Ishikawa (cell line): ENCODE results near the gene MYL12A.

Experiments
- CEBPB ChIP-seq: IDR thresholded peaks from 2 replicates; pipeline ENCODE4 v1.6.1; 2012
- CREB1 ChIP-seq: IDR thresholded peaks from 2 replicates; pipeline ENCODE4 v1.6.1; 2012; ENCODE audit warnings: low read depth
- EGR1 ChIP-seq: IDR thresholded peaks from 2 replicates; pipeline ENCODE4 v1.6.1; 2012
- EP300 ChIP-seq: IDR thresholded peaks from 2 replicates; pipeline ENCODE4 v1.6.1; 2012; ENCODE audit warnings: borderline replicate concordance
- FOXM1 ChIP-seq: IDR thresholded peaks from 2 replicates; pipeline ENCODE4 v1.6.1; 2012; ENCODE audit warnings: low read depth, borderline replicate concordance
- MAX ChIP-seq: IDR thresholded peaks from 2 replicates; pipeline ENCODE4 v1.6.1; 2012
- NFIC ChIP-seq: IDR thresholded peaks from 2 replicates; pipeline ENCODE4 v1.6.1; 2012
- RAD21 ChIP-seq: IDR thresholded peaks from 2 replicates; pipeline ENCODE4 v1.6.1; 2012; ENCODE audit warnings: low read depth
- REST ChIP-seq: IDR thresholded peaks from 2 replicates; pipeline ENCODE4 v1.6.1; 2012; ENCODE audit warnings: low read depth, mild to moderate bottlenecking
- TAF1 ChIP-seq: IDR thresholded peaks from 2 replicates; pipeline ENCODE4 v1.6.1; 2012; ENCODE audit warnings: low read depth, mild to moderate bottlenecking
- TCF12 ChIP-seq: IDR thresholded peaks from 2 replicates; pipeline ENCODE4 v1.6.1; 2012; ENCODE audit warnings: low read depth
- TEAD4 ChIP-seq: IDR thresholded peaks from 2 replicates; pipeline ENCODE4 v1.6.1; 2012
- USF1 ChIP-seq: IDR thresholded peaks from 2 replicates; pipeline ENCODE4 v1.6.1; 2012
- YY1 ChIP-seq: IDR thresholded peaks from 2 replicates; pipeline ENCODE4 v1.6.1; 2012; ENCODE audit warnings: low read depth
- ZBTB7A ChIP-seq: IDR thresholded peaks from 2 replicates; pipeline ENCODE4 v1.6.1; 2012; ENCODE audit warnings: low read depth

MYL12A gene

GRCh38 chr18:3279201-3280185 lies 31.9 kb downstream of the MYL12A start:
- TF ChIP-seq NFIC (no peak), USF1 (no peak), ZBTB7A (no peak), TEAD4 (no peak), TAF1 (no peak), YY1 (no peak), EGR1 (no peak), RAD21 (no peak), REST (no peak), CEBPB (no peak)

- no peak for TF ChIP-seq USF1
- no peak for TF ChIP-seq TCF12
- no peak for TF ChIP-seq CREB1
- TF ChIP-seq RAD21: peak; percentile 82
These were observed 34.1 kb downstream of the MYL12A start for GRCh38 chr18:3281456-3282400.

- no peak for TF ChIP-seq CEBPB
- no peak for TF ChIP-seq TEAD4
- TF ChIP-seq MAX: no peak
- TF ChIP-seq REST: no peak
- no peak for TF ChIP-seq ZBTB7A
- no peak for TF ChIP-seq NFIC
- TF ChIP-seq EGR1: no peak
- no peak for TF ChIP-seq RAD21
- TF ChIP-seq USF1: no peak
- no peak for TF ChIP-seq YY1
- no peak for TF ChIP-seq FOXM1
- no peak for TF ChIP-seq TAF1
- no peak for TF ChIP-seq EP300
- no peak for TF ChIP-seq TCF12
- TF ChIP-seq CREB1: no peak
These were observed 35.8 kb downstream of the MYL12A start for GRCh38 chr18:3283253-3283863.

GRCh38 chr18:3283908-3284307 lies 36.3 kb downstream of the MYL12A start:
- TF ChIP-seq USF1 (no peak), YY1 (no peak), CREB1 (no peak), MAX (no peak), EGR1 (no peak), TAF1 (no peak), NFIC (no peak), ZBTB7A (no peak), RAD21 (no peak)
